ENCODE data around the gene POC1B.
"Not testable (repeated sequence)": the region's sequence is repeated elsewhere in the genome, so short reads cannot be mapped to it uniquely, and the experiment has no call there.

Gene POC1B

GRCh38 chr12:89464974-89465592, 60.8 kb downstream of the POC1B start:
- no peak for DNase-seq (ENCODE audit: low read depth, low spot score)

- DNase-seq (ENCODE audit: low read depth, low spot score) = no peak
These were observed 63.9 kb downstream of the POC1B start for GRCh38 chr12:89461649-89462612.

- DNase-seq (ENCODE audit: low read depth, low spot score) = no peak
These were observed 64.7 kb downstream of the POC1B start for GRCh38 chr12:89461190-89461589.

- DNase-seq (ENCODE audit: low read depth, low spot score) = not testable (repeated sequence)
These were observed 66.6 kb downstream of the POC1B start for GRCh38 chr12:89459279-89459678.

GRCh38 chr12:89456565-89456964, 69.3 kb downstream of the POC1B start:
- DNase-seq (ENCODE audit: low read depth, low spot score) = no peak

- no peak for DNase-seq (ENCODE audit: low read depth, low spot score)
These were observed 71.6 kb downstream of the POC1B start for GRCh38 chr12:89454080-89454848.

- no peak for DNase-seq (ENCODE audit: low read depth, low spot score)
These were observed 72.5 kb downstream of the POC1B start for GRCh38 chr12:89453121-89453978.

GRCh38 chr12:89451841-89452251, 74.0 kb downstream of the POC1B start:
- DNase-seq (ENCODE audit: low read depth, low spot score) = no peak

- DNase-seq (ENCODE audit: low read depth, low spot score) = no peak
These were observed 74.9 kb downstream of the POC1B start for GRCh38 chr12:89450907-89451306.

- DNase-seq (ENCODE audit: low read depth, low spot score) = no peak
These were observed 76.9 kb downstream of the POC1B start for GRCh38 chr12:89448951-89449371.

- DNase-seq (ENCODE audit: low read depth, low spot score) = no peak
These were observed 77.3 kb downstream of the POC1B start for GRCh38 chr12:89448526-89448925.

- DNase-seq (ENCODE audit: low read depth, low spot score) = no peak
These were observed 85.9 kb downstream of the POC1B start for GRCh38 chr12:89439941-89440340.

- no peak for DNase-seq (ENCODE audit: low read depth, low spot score)
These were observed 88.6 kb downstream of the POC1B start for GRCh38 chr12:89437231-89437630.

- DNase-seq (ENCODE audit: low read depth, low spot score) = no peak
These were observed 89.8 kb downstream of the POC1B start for GRCh38 chr12:89436062-89436461.

GRCh38 chr12:89433634-89434033, 92.2 kb downstream of the POC1B start:
- no peak for DNase-seq (ENCODE audit: low read depth, low spot score)

- DNase-seq (ENCODE audit: low read depth, low spot score) = no peak
These were observed 93.5 kb downstream of the POC1B start for GRCh38 chr12:89432396-89432795.

GRCh38 chr12:89429528-89429927, 96.3 kb downstream of the POC1B start:
- no peak for DNase-seq (ENCODE audit: low read depth, low spot score)

GRCh38 chr12:89427508-89428156, 98.2 kb downstream of the POC1B start:
- DNase-seq (ENCODE audit: low read depth, low spot score) = no peak

- DNase-seq (ENCODE audit: low read depth, low spot score) = peak; percentile 10
These were observed 101.0 kb downstream of the POC1B start for GRCh38 chr12:89424846-89425245.

- no peak for DNase-seq (ENCODE audit: low read depth, low spot score)
These were observed 101.5 kb downstream of the POC1B start for GRCh38 chr12:89424389-89424788.

All from smooth muscle cell of the brain vasculature (primary cell).